ENCODE results near the gene WARS2.

The WARS2 gene

GRCh38 chr1:119012383-119012782, 128.1 kb downstream of the WARS2 start:
- DNase-seq = no peak

DNA sequence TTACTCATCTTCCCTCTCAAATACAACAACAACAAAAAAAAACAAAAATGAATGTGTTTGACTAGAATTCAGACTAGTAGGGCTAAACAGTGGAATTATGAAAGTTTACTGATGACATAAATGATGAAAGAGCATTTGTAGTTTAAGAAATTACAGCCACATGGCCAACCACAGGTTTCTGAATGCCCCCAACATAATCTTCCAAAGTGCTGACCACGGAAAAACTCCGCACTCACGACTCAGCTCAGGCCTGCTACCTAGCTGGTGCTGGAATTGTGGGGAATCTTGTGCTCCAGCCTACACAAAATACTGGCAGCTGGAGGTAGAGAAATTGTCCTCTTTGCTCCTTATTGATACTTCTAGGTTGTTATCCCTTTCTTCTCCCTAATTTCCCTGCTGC, 128.7 kb downstream of the WARS2 start:
- DNase-seq = no peak

DNA sequence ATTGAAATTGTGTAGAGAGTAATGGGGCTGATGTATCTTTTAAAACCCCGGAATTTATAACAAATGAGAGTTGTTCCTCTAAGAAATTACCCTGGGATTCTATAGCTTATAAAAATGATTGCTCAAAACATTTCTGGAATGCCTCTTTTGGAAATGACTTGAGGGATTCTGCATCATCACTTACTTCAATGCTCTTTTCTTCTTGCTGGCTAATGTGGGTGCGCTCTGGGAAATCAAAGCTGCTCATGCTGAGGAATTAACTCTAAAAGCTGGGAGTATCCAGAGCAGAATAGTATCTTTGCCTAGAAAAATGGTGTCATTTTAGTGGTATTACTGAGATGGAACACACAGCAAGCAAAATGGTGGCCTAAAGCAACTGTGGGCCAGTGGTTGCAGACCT, 129.3 kb downstream of the WARS2 start:
- no peak for DNase-seq

GRCh38 chr1:119010201-119010600, 130.3 kb downstream of the WARS2 start:
- DNase-seq = no peak

- DNase-seq = no peak
Observed at GRCh38 chr1:119009312-119009655, 131.2 kb downstream of the WARS2 start.

- DNase-seq = no peak
Observed at GRCh38 chr1:119008483-119009311, 131.8 kb downstream of the WARS2 start.

- DNase-seq = no peak
Observed at GRCh38 chr1:119007670-119008482, 132.6 kb downstream of the WARS2 start.

- no peak for DNase-seq
Observed at GRCh38 chr1:119007339-119007669, 133.1 kb downstream of the WARS2 start.

DNA sequence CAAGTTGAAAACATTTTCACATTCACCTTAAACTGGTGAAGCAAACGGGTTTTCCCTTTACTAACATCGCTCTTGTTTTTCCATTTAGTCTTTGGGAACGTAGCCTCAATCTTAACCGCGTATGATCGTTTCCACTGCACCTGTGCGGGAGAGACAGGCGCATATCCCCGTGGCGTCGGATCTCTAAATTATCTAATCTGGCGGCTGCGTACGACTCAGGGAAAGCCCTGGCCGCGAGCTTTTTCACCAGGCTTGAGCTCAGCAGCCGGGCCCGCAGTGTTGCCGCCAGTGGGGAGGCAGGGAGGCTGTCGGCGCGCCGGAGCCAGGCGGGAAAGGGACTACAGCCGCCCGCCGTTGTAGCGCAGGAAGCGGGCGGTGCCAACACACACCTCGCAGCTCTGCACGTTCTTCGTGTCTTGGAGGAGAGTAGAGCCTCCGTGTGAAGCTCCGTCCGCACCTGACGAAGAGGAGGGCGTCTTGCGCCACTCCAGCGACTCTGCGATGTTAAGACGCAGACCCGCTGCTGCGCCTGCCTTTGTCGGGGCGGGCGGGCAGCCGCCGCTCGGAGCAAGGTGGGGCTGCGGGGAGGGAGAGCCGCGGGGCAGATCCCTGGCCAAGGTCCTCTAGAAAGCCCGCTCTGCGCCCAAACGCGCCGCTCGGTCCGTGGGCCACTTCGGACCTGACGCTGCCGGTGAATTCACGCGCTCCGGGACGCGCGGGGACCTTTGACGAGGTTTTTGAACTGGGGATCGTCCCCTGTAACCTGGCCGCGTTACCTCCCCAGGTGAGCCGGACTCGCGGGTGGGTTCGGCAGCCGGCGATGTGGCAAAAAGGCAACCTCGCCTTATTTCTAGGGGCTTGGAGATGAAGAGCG, 133.8 kb downstream of the WARS2 start:
- DNase-seq = no peak

DNA sequence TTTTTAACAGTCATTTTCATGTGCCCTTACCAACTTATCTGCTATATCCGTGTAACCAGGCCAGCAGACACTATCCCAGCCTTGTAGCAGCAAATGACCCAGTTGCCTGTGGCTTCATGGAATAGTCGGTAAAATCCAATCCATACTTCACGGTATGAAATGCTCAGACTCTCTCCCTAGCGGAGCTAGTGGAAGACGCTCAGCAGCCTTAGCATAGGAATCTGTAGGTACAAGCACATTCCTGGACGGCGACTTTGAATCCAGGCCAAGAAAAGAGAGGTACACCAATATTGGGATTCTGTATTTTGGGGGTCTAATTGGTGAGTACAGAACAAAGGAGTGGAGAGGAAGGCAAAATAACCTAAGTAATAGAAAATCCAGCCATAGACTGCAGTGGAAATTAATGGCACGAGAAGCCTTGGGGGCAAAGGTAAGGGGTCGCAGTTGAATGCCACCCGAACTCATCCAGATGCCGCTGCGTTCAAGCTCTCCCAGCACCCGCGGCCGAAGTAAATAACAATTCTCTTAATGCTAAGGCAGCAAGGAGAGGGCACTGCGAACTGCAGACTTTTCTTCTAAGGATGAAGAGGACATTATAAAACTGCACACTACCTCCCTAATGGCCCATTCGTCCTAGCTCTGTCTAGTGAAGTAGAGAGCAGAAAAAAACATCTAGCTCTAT, 134.6 kb downstream of the WARS2 start:
- DNase-seq = no peak

GRCh38 chr1:119004781-119005180, 135.7 kb downstream of the WARS2 start:
- DNase-seq = no peak

DNA sequence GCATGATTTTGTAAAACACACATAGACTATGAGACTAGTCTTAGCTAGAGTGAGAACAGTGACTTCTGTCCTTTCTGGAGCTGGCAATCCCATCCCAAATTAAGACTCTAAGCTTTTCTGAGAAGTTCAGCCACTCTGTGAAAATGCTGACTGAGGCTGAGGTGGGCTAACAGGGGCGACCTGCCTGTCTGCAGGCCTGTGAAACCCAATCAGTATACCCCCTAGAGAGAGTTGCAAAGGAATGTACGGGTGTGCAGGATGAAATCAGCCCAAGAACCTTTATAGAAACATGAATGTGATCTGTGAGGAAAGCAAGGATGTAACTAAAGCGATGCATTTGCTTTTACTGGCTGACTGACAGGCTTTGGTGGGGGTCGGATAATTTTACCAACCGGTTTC, 136.3 kb downstream of the WARS2 start:
- no peak for DNase-seq

DNA sequence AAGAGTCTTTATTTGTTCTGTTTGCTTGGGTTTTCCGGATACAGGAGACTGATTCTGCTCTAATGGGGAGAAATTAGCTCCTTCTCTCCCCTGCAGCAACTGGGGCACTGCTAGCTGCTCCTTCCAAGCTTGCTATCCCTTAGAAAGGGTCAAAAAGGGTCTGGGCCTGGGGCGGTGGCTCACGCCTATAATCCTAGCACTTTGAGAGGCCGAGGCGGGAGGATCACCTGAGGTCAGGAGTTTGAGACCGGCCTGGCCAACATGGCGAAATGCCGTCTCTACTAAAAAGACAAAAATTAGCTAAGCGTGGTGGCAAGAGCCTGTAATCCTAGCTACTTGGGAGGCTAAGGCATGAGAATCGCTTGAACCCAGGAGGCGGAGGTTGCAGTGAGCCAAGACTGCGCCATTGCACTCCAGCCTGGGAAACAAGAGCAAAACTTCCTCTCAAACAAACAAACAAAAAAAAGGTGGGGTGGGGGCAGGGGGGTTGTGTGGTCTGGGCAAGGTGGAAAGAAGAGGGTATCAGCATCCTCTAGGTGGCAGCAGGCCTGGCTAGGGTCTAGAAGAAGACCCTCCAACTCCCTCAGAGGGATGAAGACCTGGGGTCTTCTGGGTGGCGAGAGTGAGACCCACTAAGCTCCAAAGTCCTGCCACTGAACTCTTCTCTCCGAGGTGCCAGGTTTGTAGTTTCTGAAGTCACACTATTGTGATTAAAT, 136.9 kb downstream of the WARS2 start:
- DNase-seq = no peak

- DNase-seq = no peak
Observed at GRCh38 chr1:119002028-119002686, 138.3 kb downstream of the WARS2 start.

GRCh38 chr1:119001181-119002027, 139.0 kb downstream of the WARS2 start:
- no peak for DNase-seq

DNA sequence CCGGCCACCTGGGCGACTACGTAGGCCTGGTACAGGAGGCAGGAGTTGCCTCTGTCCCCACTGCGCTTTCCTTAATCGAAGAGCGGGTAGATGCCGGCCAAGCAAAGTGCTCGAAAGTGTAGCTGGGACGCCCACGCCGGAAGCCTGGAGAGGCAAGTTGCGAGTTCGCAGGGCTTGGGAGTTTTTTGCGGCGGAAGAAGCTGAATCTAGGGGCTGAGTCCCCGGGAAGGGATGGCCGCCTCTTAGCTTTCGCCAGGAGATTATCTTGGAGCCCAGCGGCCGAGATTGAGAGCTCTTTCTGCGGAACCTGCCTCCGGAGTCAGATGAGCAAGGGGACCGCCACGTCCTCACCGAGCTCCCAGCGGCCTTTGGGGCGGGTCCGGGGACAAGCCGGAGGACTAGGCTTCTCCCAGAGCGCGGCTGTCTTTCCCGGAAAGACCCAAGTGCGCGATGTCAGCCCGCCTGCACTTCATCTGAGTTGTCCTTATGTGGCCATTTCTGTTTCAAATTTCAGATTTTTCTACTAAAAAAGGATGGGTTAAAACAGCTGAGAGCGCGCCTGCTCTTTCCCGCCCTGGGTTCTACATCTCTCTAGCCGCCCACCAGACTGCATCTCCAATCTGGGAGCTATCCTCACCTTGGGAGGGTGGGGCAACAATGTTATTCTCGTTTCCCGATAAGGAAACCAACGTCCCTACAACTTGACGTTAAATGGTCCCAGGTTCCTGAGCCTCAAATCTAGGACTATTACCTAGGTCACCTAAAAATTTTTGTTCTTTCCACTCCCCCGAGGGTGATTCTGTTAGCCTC, 139.9 kb downstream of the WARS2 start:
- no peak for DNase-seq

DNA sequence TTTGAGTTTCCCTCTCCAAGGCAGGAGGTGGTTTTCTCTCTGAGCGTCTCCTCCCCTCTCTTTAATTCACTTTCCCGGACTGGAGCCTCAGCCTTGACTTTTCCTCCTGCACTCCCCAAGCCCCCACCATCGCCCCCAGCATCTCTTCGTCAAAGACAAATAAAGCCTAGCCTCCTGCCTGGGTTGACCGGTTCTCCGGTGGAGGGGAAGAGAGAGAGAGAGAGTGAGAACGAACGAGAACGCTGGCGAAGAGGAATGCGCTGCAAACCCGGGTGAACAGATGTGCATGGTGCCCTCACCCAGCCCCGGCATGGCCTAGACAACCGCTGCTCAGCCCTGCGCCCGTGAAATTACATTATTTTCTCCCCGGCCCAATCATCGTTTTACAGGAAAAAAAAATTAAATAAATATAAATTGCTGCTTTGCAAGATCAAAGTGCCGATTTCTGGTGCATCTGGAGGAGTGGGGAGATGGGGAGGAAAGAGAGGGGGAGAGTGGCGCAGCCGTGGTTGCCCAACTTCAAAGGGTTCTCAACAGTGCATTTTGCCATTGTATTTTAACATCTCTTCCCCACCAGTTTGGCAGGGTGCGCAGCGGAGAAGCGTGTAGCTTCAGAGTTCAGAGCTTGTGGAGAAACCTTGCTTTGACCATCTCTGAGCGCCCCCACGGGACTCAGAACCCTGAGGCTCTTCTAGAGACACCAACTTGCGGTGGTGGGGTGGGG, 140.9 kb downstream of the WARS2 start:
- no peak for DNase-seq

DNA sequence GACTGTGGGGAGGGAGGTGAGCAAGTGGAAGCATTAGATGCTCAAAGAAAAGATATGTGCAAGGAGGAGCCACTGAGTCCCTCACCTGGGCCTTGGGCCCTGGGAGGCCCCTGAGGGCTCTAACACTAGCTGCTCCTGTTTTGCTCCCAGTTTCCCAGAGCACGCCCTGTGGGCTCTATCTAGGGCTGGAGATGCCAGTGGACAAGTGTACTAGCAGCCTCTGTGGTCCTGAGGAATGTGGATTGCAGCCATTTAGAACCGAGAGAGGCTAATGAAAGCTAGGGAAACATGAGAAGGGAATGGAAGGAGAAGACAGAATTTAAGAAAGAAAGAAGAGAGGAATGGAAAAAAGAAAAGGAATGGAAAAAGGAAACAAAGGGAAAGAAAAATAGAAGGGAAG, 142.3 kb downstream of the WARS2 start:
- no peak for DNase-seq

DNA sequence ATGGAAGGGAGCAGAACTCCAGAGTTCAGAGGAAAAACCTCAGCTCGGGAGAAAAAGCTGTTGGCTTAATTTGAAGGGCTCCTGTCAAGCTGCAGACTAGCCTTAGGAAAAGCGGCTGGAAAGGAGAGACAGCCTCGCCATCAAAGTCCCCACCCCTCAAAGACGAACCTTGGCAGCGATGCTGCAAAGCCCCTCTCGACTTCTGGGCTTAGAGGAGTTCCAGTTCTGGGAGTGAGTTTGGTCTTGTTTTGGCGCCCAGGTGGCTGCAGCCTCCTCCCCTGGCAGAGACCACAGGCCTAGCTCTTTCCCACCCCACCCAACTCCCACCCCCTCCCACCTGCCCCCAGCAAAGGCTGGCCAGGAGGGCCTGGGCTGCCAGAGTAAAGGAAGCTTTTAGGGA, 143.2 kb downstream of the WARS2 start:
- no peak for DNase-seq

Data from CD4-positive, alpha-beta T cell treated with Interleukin-6 for 4 hours (primary cell).